Measurements from ENCODE around the gene FIS1.
"Not testable (repeated sequence)": the region's sequence is repeated elsewhere in the genome, so short reads cannot be mapped to it uniquely, and the experiment has no call there.

The FIS1 gene

DNA sequence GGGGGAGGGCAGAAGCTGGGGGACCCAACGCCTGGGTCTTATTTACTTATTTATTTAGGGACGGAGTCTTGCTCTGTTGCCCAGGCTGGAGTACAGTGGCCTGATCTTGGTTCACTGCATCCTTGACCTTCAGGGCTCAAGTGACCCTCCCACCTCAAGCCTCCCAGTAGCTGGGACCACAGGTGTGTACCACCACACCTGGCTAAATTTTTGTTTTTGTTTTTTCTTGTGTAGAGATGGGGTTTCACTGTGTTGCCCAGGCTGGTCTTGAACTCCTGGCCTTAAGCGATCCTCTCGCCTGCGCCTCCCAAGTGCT lies 42.3 kb downstream of the FIS1 start:
- Histone ChIP-seq H3K4me1 (no peaks in the 10 kb centered on the region), H3K9me3 (no peaks in the 10 kb centered on the region), H3K27me3 (no peaks in the 10 kb centered on the region), H3K4me3 (ENCODE audit: low read depth, low read length) (no peak overlapping the region), H3K36me3 (peaks cover 5% of the 10 kb centered on the region; the same call in 1 of the 2 replicates)
- no peak for DNase-seq
- TF ChIP-seq CTCF (IDR thresholded peaks at IDR 0.05; ENCODE audit: low read depth, low read length) = no peak

GRCh38 chr7:101201695-101202602 lies 42.9 kb downstream of the FIS1 start:
- H3K4me1 ChIP-seq = no peaks in the 10 kb centered on the region
- H3K36me3 ChIP-seq = peaks cover 5% of the 10 kb centered on the region; the same call in 1 of the 2 replicates
- TF ChIP-seq CTCF (IDR thresholded peaks at IDR 0.05; ENCODE audit: low read depth, low read length) = no peak
- H3K4me3 ChIP-seq (ENCODE audit: low read depth, low read length) = no peak overlapping the region
- no peaks in the 10 kb centered on the region for H3K27me3 ChIP-seq
- no peaks in the 10 kb centered on the region for H3K9me3 ChIP-seq
- no peak for DNase-seq

- Histone ChIP-seq H3K4me3 (ENCODE audit: low read depth, low read length) (no peak within 1 kb of the TSS), H3K4me1 (no peaks in the 10 kb centered on the region), H3K27me3 (no peaks in the 10 kb centered on the region), H3K36me3 (no peaks in the 10 kb centered on the region; the same call in 1 of the 2 replicates), H3K9me3 (no peaks in the 10 kb centered on the region)
- no peak for DNase-seq
- no peak for TF ChIP-seq CTCF (IDR thresholded peaks at IDR 0.05; ENCODE audit: low read depth, low read length)
Measured at GRCh38 chr7:101200862-101201599, 43.9 kb downstream of the FIS1 start, which contains the start of gene MOGAT3. Gene MOGAT3, minus strand, starts transcription at chr7:101201036. Its CDS starts 182 bp downstream, at chr7:101200854.

- Histone ChIP-seq H3K4me1 (no peaks in the 10 kb centered on the region), H3K9me3 (no peaks in the 10 kb centered on the region), H3K27me3 (no peaks in the 10 kb centered on the region), H3K36me3 (no peaks in the 10 kb centered on the region), H3K4me3 (ENCODE audit: low read depth, low read length) (no peak overlapping the region)
- no peak for TF ChIP-seq CTCF (IDR thresholded peaks at IDR 0.05; ENCODE audit: low read depth, low read length)
- no peak for DNase-seq
Measured at GRCh38 chr7:101200504-101200861, 44.4 kb downstream of the FIS1 start.

GRCh38 chr7:101199522-101199921 lies 45.4 kb downstream of the FIS1 start:
- H3K4me1 ChIP-seq; H3K4me3 ChIP-seq (ENCODE audit: low read depth, low read length); H3K27me3 ChIP-seq; H3K36me3 ChIP-seq; DNase-seq; H3K9me3 ChIP-seq: not testable (repeated sequence)

DNA sequence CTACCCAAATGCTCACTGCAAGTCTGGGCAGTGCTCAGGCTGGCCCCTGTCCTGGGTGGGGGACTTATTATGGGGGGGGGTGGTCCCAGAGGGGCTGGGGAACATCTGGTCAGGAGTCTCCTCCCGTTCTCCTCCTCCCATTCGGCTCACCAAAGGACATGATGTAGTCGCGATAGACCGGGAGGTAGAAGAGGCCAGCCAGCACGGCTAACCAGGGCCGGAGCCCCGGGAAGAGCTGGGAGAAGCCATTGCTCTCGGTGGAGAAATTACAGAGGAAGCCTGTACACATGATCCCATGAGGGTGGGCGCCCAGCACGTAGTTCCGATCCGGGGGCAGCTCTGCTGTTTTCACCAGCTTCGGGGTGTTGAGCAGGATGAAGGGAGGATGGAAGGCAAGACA lies 46.4 kb downstream of the FIS1 start:
- H3K4me1 ChIP-seq = no peaks in the 10 kb centered on the region
- no peaks in the 10 kb centered on the region for H3K27me3 ChIP-seq
- no peak for TF ChIP-seq CTCF (IDR thresholded peaks at IDR 0.05; ENCODE audit: low read depth, low read length)
- H3K4me3 ChIP-seq (ENCODE audit: low read depth, low read length) = no peak overlapping the region
- no peaks in the 10 kb centered on the region for H3K9me3 ChIP-seq
- DNase-seq = no peak
- H3K36me3 ChIP-seq = no peaks in the 10 kb centered on the region

All from BE2C (cell line).